HG03139 (cell line): ENCODE measurements around the gene ZSCAN5B.
"Not testable (repeated sequence)": the region's sequence is repeated elsewhere in the genome, so short reads cannot be mapped to it uniquely, and the experiment has no call there.

Source experiments
- ATAC-seq: cut with Tn5 transposase; IDR thresholded peaks from one replicate; pipeline ENCODE4 v1.9.1; 2021; ENCODE audit not compliant: unreplicated experiment

The ZSCAN5B gene

DNA sequence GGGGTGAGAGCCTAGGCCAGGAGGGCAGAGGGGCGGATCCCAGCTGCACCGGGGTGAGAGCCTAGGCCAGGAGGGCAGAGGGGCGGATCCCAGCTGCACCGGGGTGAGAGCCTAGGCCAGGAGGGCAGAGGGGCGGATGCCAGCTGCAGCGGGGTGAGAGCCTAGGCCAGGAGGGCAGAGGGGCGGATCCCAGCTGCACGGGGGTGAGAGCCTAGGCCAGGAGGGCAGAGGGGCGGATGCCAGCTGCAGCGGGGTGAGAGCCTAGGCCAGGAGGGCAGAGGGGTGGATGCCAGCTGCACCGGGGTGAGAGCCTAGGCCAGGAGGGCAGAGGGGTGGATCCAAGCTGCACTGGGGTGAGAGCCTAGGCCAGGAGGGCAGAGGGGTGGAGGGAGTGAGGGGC, 21.3 kb downstream of the ZSCAN5B start:
- not testable (repeated sequence) for ATAC-seq

DNA sequence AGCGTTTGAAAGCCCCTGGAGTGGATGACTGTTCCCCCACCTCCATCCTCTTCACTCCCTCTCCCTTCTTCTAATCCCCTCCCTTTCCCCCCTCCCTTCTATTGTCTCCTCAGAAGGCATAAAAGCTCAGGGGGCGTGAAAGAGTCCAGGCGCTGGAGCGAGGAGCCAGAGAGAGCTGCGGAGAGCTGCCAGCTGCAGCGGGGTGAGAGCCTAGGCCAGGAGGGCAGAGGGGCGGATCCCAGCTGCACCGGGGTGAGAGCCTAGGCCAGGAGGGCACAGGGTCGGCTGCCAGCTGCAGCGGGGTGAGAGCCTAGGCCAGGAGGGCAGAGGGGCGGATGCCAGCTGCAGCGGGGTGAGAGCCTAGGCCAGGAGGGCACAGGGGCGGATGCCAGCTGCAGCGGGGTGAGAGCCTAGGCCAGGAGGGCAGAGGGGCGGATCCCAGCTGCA, 21.7 kb downstream of the ZSCAN5B start, which contains the start of gene GALP:
GALP (plus strand) TSS at position 148 of the 447 bp plus-strand sequence. CDS start 1,101 bp downstream, outside the sequence.
- ATAC-seq = not testable (repeated sequence)

GRCh38 chr19:56174550-56174949, 23.0 kb downstream of the ZSCAN5B start:
- ATAC-seq = no peak

- no peak for ATAC-seq
Measured at GRCh38 chr19:56174086-56174485, 23.5 kb downstream of the ZSCAN5B start.

GRCh38 chr19:56170261-56170660, 27.3 kb downstream of the ZSCAN5B start:
- ATAC-seq = no peak

DNA sequence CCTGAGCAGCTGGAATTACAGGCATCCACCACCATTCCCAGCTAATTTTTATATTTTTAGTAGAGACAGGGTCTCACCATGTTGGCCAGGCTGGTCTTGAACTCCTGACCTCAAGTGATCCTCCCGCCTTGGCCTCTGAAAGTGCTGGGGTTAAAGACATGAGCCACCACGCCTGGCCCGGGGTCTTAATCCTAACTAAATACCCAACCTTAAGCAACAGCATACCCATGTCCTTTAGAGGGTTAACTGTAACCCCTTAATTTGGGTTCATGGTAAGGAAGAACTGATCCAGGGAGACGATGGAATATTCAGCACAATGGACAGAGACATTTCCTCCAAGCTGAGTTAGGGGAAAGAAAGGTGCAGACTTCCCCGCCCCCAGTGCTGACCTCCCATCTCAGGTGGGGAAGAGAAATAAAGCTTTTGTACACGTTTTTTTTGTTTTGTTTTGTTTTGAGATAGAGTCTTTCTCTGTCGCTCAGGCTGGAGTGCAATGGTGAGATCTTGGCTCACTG, 30.5 kb downstream of the ZSCAN5B start:
- ATAC-seq = no peak

DNA sequence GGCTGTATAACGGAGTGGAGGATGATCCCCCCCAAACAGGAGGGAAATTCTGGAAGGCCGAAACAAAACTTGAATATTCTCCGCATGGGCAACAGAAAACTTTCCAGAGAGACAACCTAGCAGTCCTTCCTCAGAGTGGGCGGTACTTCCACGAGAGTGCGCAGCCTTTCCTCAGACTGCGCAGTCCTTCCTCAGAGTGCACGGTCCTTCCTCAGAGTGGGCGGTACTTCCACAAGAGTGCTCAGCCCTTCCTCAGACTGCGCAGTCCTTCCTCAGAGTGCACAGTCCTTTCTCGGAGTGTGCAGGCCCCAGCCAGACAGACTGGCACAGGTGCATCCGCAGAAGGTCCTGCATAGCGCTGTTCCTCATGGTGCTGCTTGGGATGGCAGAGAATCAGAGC, 34.5 kb downstream of the ZSCAN5B start:
- no peak for ATAC-seq

GRCh38 chr19:56162258-56162657, 35.3 kb downstream of the ZSCAN5B start:
- ATAC-seq = no peak

DNA sequence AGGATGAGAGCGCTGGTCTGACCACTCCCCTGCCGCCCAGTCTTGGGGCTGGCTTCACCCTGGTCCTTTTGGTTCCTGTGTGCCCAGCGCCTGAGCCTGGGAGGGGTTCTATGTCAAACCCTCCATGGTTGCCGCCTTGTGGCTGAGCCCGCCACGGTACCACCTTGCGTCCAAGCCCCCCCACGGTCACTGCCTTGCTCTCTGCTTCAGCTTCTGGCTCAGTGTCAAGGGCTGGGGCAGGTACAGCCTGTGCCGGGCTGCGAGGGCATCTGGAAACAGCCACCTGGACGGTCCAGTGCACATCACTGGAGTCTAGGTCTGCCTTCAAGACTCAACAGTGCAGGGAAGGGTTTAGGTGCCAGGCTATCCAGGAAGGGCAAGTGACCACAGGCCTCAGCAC, 36.0 kb downstream of the ZSCAN5B start:
- no peak for ATAC-seq

- ATAC-seq = no peak
Measured at GRCh38 chr19:56159622-56160271, 37.8 kb downstream of the ZSCAN5B start.

DNA sequence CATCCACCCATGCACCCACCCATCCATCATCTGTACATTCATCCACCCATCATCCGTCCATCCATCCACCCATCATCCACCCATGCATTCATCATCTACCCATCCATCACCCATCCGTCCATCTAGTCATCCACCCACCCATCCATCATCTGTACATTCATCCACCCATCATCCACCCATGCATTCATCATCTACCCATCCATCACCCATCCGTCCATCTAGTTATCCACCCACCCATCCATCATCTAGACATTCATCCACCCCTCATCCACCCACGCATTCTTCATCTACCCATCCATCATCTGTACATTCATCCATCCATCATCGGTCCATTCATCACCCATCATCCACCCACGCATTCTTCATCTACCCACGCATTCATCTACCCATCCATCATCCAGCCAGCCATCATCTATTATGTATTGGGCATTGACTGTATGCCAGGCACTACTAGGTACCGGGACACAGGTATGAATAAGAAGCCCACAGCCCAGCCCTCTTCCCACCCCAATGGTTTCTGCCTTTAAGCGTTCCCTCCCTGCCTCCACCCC, 38.5 kb downstream of the ZSCAN5B start:
- ATAC-seq = no peak

DNA sequence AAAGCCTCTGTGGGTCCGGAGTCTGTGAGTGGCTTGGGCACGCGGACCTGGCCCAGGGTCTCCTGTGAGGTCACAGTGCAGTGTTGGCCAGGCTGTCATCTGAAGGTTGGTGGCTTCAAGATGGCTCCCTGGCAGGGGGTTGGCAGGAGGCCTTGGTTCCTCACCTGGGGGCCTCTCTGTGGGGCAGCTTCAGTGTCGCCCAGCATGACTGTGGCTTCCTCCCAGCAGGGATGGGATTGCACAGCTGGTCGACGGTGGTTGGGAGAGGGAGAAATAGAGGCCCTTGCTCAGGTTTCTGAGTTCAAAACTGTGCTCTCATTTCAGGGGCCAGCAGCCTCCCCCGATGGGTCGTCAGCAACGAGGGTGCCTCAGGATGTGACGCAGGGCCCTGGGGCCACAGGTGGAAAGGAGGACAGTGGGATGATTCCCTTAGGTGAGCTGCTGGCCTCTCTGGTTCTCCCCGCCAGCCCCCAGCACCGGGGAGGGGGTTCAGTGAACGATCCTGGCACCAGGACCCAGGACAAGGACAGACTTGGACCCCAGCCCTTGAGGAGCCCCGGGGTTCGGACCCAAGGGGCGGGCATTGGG, 39.3 kb downstream of the ZSCAN5B start:
- no peak for ATAC-seq

GRCh38 chr19:56156768-56157167, 40.8 kb downstream of the ZSCAN5B start:
- ATAC-seq = no peak

GRCh38 chr19:56155124-56155687, 42.4 kb downstream of the ZSCAN5B start:
- ATAC-seq = no peak

DNA sequence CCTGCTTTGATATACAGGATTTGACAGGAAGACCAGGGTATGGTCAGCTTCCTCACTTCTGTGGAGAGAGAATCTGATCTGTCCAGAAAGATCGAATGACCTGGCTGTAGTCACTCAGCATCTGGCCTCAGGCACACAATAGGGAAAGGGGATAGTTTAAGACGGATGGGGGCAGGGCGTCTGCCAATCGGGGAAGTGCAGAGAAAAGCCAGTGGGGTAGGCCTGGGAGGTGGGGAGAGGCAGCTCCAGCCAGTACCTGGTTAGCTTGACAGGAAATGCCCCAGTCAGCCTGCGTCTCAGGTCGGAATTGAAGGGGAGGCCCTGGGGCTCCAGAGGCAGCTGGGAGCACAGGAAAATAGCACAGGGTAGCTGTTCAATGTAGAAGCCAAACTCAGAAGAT, 44.1 kb downstream of the ZSCAN5B start:
- no peak for ATAC-seq

- no peak for ATAC-seq
Measured at GRCh38 chr19:56152644-56153043, 44.9 kb downstream of the ZSCAN5B start.

DNA sequence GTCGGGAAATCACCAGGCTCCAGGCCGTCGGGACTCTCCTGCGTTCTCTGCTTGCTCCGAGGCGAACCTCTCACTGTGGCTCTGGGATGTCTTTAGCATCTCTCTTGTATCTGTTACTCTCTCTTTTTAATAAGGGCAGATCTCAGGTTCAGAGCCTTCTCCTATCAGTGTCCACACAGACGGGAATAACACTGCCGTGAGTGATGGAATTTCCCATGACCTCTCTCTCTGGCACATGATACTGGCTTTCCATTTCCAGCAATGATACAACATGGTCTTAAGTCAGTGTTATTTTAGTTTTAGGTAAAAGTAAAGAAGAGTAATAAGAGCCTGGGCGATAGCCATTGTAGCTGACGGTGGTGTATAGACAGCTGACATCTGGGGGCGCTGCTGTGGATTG, 47.2 kb downstream of the ZSCAN5B start:
- ATAC-seq = no peak

GRCh38 chr19:56149656-56150038, 47.9 kb downstream of the ZSCAN5B start:
- no peak for ATAC-seq

DNA sequence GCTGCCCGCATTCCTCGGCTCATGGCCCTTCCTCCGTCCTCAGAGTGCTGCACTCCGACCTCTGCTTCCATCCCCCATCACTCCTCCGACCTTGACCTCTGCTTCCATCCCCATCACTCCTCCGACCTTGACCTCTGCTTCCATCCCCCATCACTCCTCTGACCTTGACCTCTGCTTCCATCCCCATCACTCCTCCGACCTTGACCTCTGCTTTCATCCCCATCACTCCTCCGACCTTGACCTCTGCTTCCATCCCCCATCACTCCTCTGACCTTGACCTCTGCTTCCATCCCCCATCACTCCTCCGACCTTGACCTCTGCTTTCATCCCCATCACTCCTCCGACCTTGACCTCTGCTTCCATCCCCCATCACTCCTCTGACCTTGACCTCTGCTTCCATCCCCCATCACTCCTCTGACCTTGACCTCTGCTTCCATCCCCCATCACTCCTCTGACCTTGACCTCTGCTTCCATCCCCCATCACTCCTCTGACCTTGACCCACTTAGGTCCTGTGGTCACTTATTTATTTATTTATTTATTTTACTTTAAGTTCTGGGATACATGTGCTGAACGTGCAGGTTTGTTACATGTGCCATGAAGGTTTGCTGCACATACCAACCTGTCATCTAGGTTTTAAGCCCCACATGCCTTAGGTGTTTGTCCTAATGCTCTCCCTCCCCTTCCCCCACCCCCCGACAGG, 48.5 kb downstream of the ZSCAN5B start:
- ATAC-seq = not testable (repeated sequence)

GRCh38 chr19:56148096-56148495, 49.5 kb downstream of the ZSCAN5B start:
- no peak for ATAC-seq

DNA sequence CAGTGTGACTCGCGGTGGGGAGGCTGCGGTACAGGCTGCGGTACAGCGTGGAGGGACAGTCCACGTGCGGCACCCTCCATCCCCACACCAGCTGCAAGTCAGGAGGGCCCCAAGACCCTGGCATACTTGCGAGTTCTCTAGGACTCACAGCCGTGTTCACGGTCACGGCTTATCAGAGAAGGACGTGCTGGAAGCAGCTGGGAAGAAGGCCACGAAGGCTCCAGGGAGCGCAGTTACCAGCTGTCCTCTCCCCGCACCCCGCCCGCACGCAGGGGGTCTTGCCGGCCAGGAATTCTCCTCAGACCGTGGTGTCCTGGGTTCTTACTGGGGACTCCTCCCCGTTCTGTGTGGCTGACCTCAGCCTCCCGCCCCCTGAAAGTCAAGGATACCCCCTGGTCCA, 50.3 kb downstream of the ZSCAN5B start:
- no peak for ATAC-seq
